ENCODE measurements around the gene TRAF3IP1.

Gene TRAF3IP1

DNA sequence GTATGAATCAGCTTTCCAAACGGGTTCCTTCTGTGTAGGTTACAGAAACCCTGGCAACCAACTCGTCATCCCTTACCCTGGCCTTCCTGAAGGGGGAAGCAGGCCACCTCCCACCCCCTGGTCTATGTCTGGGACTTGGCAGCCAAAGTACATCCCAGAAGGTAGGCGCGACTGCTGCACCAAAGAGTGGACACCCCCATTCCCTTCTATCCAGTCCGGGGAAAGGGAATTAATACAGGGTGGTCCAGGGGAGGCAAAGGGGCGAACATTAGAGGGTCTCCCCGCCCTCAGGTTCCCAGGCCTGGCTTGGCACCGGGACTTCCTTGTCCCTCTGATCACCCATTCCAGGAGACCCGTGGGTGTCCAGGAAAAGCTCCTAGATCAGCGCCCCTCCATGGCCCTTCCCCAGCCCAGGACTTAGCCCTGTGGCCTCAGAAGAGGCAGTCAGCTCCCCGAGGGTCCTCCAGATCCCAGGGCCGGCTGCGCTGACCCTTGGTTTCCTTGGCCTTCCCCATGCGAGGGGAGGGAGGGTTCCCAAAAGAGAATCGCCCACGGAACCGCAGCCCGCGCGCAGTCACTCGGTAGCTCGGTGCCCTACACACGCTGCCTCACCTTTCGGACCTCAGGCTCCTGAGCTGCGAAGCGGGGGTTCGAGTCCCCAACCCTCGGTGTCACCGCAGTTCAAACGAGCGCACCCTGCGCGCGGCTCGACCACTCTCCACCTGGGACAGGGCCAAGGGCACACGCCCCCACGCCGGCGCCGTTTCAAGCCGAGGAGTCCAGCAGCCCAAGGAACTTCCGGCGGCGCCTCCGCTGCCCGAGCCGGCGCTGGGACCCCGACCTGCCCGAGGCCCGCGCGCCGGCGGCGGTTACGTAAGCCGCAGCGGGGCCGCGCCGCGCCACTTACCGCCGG is 32.3 kb upstream of the TRAF3IP1 start, which contains the start of gene PER2:
Gene PER2 (minus strand): TSS at position 874 of the 913 bp plus-strand sequence. CDS start 10,674 bp downstream, outside the sequence.
- peak; percentile 50 for DNase-seq (ENCODE audit: low spot score)

DNA sequence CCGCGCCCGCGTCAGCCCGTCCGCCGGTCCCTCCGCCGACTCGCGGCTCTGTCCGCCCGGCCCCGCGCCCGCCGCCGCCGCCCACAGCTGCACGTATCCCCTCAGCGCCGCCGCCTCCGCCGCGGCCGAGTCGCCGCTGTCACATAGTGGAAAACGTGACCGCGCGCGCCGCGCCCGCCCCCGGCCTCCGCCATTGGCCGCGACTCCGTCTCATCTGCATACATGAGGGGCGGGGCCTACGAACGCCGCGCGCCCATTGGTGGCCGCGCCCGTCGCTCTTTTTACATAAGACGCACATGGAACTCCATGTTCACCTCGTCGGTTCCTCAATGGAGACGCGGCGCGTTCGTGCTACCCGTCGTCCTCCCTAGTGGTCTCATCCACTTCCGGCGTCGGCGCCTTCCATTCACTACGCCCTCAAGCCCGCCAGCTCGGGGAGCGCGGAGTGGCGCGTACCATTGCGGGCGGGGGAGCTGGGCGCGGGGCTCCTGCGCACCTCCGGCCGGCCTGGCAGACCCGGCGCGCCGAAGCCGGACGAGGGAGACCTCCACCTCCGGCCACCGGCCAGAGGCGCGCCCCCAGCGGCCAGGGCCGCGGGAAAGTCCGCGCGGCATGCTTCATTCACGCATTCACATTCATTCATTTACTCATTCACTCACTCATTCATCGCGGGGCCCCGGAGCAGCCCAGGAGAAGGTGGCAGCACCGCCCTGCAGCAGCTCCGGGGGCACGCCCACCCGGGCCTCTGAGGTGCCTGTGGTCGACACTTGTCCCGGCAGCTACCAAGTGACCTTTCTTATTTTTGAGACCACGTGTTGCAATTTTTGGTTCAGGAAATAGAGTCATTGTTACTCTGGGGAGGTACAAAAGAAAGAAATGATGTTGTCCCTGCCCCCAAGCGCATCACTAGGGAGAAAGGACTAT is 31.4 kb upstream of the TRAF3IP1 start:
- DNase-seq (ENCODE audit: low spot score), result peak; percentile 99

GRCh38 chr2:238289574-238289973 is 30.7 kb upstream of the TRAF3IP1 start:
- DNase-seq (ENCODE audit: low spot score), result no peak

DNA sequence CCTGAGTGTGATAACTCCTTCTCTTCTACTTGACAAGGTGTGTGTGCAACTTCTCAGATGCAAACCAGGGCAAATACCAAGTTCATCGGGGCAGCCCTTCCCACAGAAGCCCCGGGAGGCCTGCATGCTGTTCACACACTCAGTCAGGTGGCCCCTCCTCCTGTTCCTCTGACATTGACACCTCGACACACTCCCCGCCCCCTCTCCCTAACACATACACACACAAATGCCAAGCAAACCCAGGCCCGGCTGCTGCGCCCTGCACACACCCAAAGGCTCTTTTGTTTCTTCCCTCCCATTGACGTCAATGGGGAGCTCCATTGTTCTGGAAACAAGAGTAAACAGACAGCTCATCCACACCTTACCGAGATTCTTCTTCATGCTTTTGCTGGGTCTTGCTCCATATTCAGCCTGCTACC is 30.2 kb upstream of the TRAF3IP1 start:
- no peak for DNase-seq (ENCODE audit: low spot score)

GRCh38 chr2:238290715-238291549 is 29.4 kb upstream of the TRAF3IP1 start:
- DNase-seq (ENCODE audit: low spot score), result no peak

- no peak for DNase-seq (ENCODE audit: low spot score)
These were observed 28.6 kb upstream of the TRAF3IP1 start for GRCh38 chr2:238291550-238292281.

GRCh38 chr2:238294046-238294392 is 26.3 kb upstream of the TRAF3IP1 start:
- no peak for DNase-seq (ENCODE audit: low spot score)

DNA sequence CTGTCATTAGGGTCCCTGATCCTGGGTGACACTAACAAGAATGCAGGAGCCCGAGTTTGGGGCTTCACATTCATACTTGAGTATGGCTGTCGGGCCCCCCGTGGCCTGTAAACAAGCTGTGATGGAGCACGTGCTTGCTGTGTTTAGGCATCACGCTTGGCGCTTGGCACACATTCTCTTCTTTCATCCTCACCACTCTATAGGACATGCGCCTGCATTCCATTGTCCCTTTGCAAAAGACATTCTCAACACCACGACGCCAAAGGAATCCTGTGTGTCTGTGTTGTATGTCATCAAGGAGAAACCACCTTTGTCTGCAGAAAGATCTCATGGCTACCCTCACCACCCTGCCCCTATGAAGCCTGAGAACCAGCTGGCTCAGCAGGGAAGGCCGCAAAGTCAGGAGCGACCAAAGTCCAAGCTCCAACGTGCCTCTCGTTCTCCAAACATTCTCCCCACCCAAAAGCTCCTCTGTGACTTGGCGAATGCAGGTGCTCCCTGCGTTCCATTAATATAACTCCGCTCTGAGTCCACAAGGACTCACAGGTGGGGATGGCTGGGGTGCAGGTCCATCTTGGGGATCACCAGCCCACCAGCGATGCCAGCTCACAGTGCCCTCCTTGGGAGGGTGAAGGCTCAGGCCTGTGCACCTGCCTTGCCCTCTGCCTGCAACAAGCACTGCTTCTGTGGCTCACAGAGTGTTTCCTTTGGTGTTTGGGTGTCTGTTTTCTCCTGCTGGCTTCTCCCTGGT is 25.8 kb upstream of the TRAF3IP1 start:
- no peak for DNase-seq (ENCODE audit: low spot score)

DNA sequence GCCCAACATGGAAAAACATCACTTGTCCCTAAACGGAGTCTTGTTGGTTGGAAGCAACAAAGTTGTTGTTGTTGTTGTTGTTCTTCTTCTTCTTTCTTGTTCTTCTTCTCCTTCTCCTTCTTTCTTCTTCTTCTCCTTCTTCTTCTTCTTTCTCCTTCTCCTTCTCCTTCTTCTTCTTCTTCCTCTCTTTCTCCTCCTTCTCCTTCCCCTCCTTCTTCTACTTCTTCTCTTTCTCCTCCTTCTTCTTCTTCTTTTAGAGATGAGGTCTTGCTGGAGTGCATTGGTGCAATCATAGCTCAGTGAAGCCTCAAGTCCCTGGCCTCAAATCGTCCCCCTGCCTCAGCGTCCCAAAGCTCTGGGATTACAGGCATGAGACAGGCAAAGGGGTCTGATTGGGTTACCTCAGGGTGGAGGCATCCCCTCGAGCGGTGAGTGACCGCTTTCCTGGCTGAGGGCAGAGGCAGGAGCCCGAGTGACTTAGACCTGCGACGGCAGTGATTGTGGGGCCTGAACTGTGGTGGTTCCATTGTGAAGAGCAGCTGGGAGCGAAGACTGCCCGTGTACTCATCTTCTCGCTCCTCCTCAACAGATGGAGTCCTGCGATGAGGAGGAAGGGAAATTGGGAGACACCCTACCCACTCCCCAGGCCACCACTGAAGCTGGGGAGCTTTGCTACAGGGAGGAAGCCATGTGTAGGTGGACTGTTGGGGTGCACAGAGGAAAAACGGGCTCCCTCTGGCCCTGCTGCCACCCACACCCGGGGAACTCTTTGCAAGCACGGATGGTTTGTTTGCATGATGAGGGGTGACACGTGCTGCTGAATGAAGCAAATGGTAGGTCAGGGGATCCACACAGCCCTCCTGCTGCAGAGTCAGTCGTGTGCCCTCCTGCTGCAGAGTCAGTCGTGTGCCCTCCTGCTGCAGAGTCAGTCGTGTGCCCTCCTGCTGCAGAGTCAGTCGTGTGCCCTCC is 24.9 kb upstream of the TRAF3IP1 start:
- no peak for DNase-seq (ENCODE audit: low spot score)

- no peak for DNase-seq (ENCODE audit: low spot score)
These were observed 23.5 kb upstream of the TRAF3IP1 start for GRCh38 chr2:238296638-238297457.

GRCh38 chr2:238299803-238300202 is 20.5 kb upstream of the TRAF3IP1 start:
- no peak for DNase-seq (ENCODE audit: low spot score)

GRCh38 chr2:238302087-238302486 is 18.2 kb upstream of the TRAF3IP1 start:
- no peak for DNase-seq (ENCODE audit: low spot score)

DNA sequence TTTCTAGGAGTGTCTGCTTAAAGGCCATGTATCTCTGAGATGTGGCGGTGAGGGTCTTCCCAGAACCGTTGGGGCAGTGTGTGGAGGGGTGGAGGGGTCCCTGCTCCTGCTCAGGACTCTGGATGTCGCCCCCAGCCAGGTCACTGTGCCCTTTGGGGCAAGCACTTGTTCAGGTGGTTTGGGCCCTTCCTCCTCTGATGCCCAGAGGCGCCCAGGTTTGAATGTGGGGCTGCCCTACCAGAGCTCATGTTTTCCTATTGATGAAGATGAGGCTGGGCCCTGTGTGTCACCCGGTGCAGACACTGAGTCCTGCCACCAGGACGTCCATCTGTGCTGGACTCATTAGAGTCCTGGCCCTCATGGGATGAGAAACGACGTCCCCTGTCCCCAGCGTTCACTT is 17.6 kb upstream of the TRAF3IP1 start:
- no peak for DNase-seq (ENCODE audit: low spot score)

GRCh38 chr2:238304116-238304515 is 16.2 kb upstream of the TRAF3IP1 start:
- DNase-seq (ENCODE audit: low spot score), result no peak

DNA sequence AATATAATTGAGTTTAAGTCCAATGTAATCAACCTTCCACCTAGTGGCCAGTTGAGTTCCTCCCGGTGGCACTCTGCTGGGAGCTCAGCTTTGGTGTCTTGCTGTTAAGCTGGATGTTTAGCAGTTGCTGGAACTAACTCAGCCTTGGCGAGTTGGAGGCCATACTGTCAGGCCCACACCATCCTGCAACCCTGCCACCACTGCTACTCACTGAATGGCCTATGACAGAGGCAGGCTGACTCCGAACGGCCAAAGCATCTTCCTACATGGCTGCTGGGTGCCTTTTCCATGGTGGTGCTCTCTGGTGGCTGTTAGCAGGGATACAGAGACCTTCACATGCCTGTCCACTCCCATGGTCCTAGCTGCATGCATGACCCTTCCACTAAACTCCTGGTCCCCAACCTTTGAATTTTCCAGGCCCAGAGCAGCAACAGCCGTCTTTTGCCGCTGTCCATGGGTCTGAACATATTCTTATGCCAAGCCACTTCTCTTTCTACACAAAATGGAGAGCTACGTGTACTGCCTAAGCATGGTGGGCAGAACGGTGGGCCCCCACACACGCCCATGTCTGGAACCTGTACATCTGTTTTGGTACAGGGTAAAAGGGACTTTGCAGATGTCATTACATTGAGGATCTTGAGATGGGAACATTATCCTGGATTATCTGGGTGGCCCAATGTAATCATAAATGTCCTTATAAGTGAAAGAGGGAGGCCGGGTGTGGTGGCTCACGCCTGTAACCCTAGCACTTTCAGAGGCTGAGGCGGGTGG is 15.0 kb upstream of the TRAF3IP1 start:
- no peak for DNase-seq (ENCODE audit: low spot score)

- DNase-seq (ENCODE audit: low spot score), result no peak
These were observed 14.2 kb upstream of the TRAF3IP1 start for GRCh38 chr2:238305965-238306671.

- DNase-seq (ENCODE audit: low spot score), result no peak
These were observed 13.7 kb upstream of the TRAF3IP1 start for GRCh38 chr2:238306672-238306998.

Data from SK-N-DZ (cell line).